Measurements from ENCODE around the gene CNTNAP2.

CNTNAP2 gene

DNA sequence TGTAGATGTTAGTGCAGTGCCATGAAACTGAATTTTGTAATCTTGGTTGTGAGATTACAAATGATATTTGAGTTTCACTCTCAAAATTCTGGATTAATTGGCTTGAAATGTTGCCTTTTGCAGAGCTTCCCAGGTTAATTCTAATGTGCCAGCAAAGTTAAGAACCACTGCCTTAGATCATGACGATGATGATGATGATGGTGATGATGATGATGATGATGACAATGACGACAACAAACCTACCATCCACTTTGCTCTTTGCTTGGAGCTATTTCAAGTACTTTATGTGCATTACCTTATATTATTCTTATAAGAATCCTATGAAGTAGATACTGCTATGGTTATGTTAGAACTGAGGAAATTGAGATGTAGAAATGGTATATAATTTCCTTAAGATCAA lies 261.6 kb downstream of the CNTNAP2 start:
- ChIA-PET POLR2A (no interaction called here), CTCF (no interaction called here)
- no peak for DNase-seq (ENCODE audit: extremely low spot score)
- TF ChIP-seq ARNT (IDR thresholded peaks at IDR 0.05) (no peak), BHLHE40 (IDR thresholded peaks at IDR 0.05; ENCODE audit: borderline replicate concordance) (no peak), SP1 (IDR thresholded peaks at IDR 0.05) (no peak), HDGF (IDR thresholded peaks at IDR 0.05; ENCODE audit: borderline replicate concordance) (no peak), ZNF384 (IDR thresholded peaks at IDR 0.05) (no peak), FOXK2 (IDR thresholded peaks at IDR 0.05) (no peak), TARDBP (IDR thresholded peaks at IDR 0.05) (no peak), SUZ12 (IDR thresholded peaks at IDR 0.05) (no peak), NFRKB (IDR thresholded peaks at IDR 0.05) (no peak), L3MBTL2 (conservative IDR thresholded peaks at IDR 0.05) (no peak), FOXA1 (IDR thresholded peaks at IDR 0.05) (no peak), FOXM1 (IDR thresholded peaks at IDR 0.05; ENCODE audit: borderline replicate concordance) (no peak), CTBP1 (IDR thresholded peaks at IDR 0.05; ENCODE audit: borderline replicate concordance) (no peak)
- TF ChIP-seq, protein P1, sequence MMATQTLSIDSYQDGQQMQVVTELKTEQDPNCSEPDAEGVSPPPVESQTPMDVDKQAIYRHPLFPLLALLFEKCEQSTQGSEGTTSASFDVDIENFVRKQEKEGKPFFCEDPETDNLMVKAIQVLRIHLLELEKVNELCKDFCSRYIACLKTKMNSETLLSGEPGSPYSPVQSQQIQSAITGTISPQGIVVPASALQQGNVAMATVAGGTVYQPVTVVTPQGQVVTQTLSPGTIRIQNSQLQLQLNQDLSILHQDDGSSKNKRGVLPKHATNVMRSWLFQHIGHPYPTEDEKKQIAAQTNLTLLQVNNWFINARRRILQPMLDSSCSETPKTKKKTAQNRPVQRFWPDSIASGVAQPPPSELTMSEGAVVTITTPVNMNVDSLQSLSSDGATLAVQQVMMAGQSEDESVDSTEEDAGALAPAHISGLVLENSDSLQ (IDR thresholded peaks at IDR 0.05), result no peak

GRCh38 chr7:146387140-146387539 lies 270.5 kb downstream of the CNTNAP2 start:
- CTCF ChIA-PET, result no interaction called here
- DNase-seq (ENCODE audit: extremely low spot score), result no peak
- POLR2A ChIA-PET, result no interaction called here
- TF ChIP-seq TARDBP (IDR thresholded peaks at IDR 0.05), result no peak

- POLR2A ChIA-PET, result no interaction called here
- no peak for DNase-seq (ENCODE audit: extremely low spot score)
- TF ChIP-seq SP1 (IDR thresholded peaks at IDR 0.05) (no peak), SUZ12 (IDR thresholded peaks at IDR 0.05) (no peak), CTBP1 (IDR thresholded peaks at IDR 0.05; ENCODE audit: borderline replicate concordance) (no peak), BHLHE40 (IDR thresholded peaks at IDR 0.05; ENCODE audit: borderline replicate concordance) (no peak), FOXK2 (IDR thresholded peaks at IDR 0.05) (no peak), L3MBTL2 (conservative IDR thresholded peaks at IDR 0.05) (no peak)
- CTCF ChIA-PET, result no interaction called here
Observed at GRCh38 chr7:146388928-146389327, 272.3 kb downstream of the CNTNAP2 start.

DNA sequence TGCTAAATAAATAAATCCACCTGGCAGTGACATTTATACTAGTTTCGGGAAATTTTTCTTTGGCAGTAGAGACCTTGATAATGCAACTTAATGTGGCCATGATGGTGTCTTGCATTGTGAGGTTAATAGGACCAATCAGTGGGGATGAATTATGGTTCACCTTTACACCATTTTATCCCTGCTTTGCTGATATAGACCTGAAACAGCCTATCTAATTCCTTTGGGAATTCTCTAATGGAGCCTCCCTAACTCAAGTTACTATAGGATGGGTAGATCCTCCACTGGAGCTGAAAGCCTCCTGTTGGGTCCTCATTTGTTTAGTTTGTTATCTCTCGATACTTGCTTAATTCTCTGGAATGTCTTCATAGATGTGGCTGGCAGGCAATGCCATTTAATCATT lies 276.7 kb downstream of the CNTNAP2 start:
- no peak for TF ChIP-seq BHLHE40 (IDR thresholded peaks at IDR 0.05; ENCODE audit: borderline replicate concordance)
- no peak for TF ChIP-seq LEF1 (IDR thresholded peaks at IDR 0.05; ENCODE audit: borderline replicate concordance)
- TF ChIP-seq SUZ12 (IDR thresholded peaks at IDR 0.05), result no peak
- TF ChIP-seq FOXK2 (IDR thresholded peaks at IDR 0.05), result no peak
- TF ChIP-seq ZNF384 (IDR thresholded peaks at IDR 0.05), result no peak
- TF ChIP-seq CTBP1 (IDR thresholded peaks at IDR 0.05; ENCODE audit: borderline replicate concordance), result no peak
- TF ChIP-seq, protein P1 (IDR thresholded peaks at IDR 0.05), result no peak
- TF ChIP-seq FOXM1 (IDR thresholded peaks at IDR 0.05; ENCODE audit: borderline replicate concordance), result no peak
- TF ChIP-seq L3MBTL2 (conservative IDR thresholded peaks at IDR 0.05), result no peak
- TF ChIP-seq SP1 (IDR thresholded peaks at IDR 0.05), result no peak
- no peak for TF ChIP-seq ARNT (IDR thresholded peaks at IDR 0.05)
- TF ChIP-seq HDGF (IDR thresholded peaks at IDR 0.05; ENCODE audit: borderline replicate concordance), result no peak
- no peak for TF ChIP-seq ELF4 (IDR thresholded peaks at IDR 0.05)
- TF ChIP-seq NFRKB (IDR thresholded peaks at IDR 0.05), result no peak
- TF ChIP-seq TARDBP (IDR thresholded peaks at IDR 0.05), result no peak
- TF ChIP-seq FOXA1 (IDR thresholded peaks at IDR 0.05), result no peak
- DNase-seq (ENCODE audit: extremely low spot score), result no peak
- POLR2A ChIA-PET, result interaction anchor here (0.6 kb wide), 1 partner anchor 1679 kb away, joined by 3 read pairs; no protein-coding TSS in a partner anchor
- CTCF ChIA-PET, result no interaction called here

GRCh38 chr7:146397141-146397540 lies 280.5 kb downstream of the CNTNAP2 start:
- ChIA-PET CTCF (no interaction called here), POLR2A (no interaction called here)
- TF ChIP-seq CTBP1 (IDR thresholded peaks at IDR 0.05; ENCODE audit: borderline replicate concordance), result no peak
- TF ChIP-seq L3MBTL2 (conservative IDR thresholded peaks at IDR 0.05), result no peak
- TF ChIP-seq, protein P1 (IDR thresholded peaks at IDR 0.05), result peak; percentile 52
- DNase-seq (ENCODE audit: extremely low spot score), result no peak

GRCh38 chr7:146401939-146402338 lies 285.3 kb downstream of the CNTNAP2 start:
- no peak for TF ChIP-seq FOXM1 (IDR thresholded peaks at IDR 0.05; ENCODE audit: borderline replicate concordance)
- TF ChIP-seq, protein P1 (IDR thresholded peaks at IDR 0.05), result no peak
- no peak for TF ChIP-seq LEF1 (IDR thresholded peaks at IDR 0.05; ENCODE audit: borderline replicate concordance)
- CTCF ChIA-PET, result no interaction called here
- POLR2A ChIA-PET, result no interaction called here
- no peak for DNase-seq (ENCODE audit: extremely low spot score)

GRCh38 chr7:146405737-146406136 lies 289.1 kb downstream of the CNTNAP2 start:
- no peak for TF ChIP-seq L3MBTL2 (conservative IDR thresholded peaks at IDR 0.05)
- TF ChIP-seq SP1 (IDR thresholded peaks at IDR 0.05), result no peak
- TF ChIP-seq, protein P1 (IDR thresholded peaks at IDR 0.05), result no peak
- no peak for TF ChIP-seq ARNT (IDR thresholded peaks at IDR 0.05)
- TF ChIP-seq SUZ12 (IDR thresholded peaks at IDR 0.05), result no peak
- TF ChIP-seq BHLHE40 (IDR thresholded peaks at IDR 0.05; ENCODE audit: borderline replicate concordance), result no peak
- TF ChIP-seq HDGF (IDR thresholded peaks at IDR 0.05; ENCODE audit: borderline replicate concordance), result no peak
- TF ChIP-seq FOXA1 (IDR thresholded peaks at IDR 0.05), result no peak
- no peak for TF ChIP-seq LEF1 (IDR thresholded peaks at IDR 0.05; ENCODE audit: borderline replicate concordance)
- TF ChIP-seq ZNF384 (IDR thresholded peaks at IDR 0.05), result no peak
- no peak for TF ChIP-seq NFRKB (IDR thresholded peaks at IDR 0.05)
- TF ChIP-seq TARDBP (IDR thresholded peaks at IDR 0.05), result no peak
- TF ChIP-seq ELF4 (IDR thresholded peaks at IDR 0.05), result no peak
- TF ChIP-seq CTBP1 (IDR thresholded peaks at IDR 0.05; ENCODE audit: borderline replicate concordance), result no peak
- no peak for TF ChIP-seq FOXK2 (IDR thresholded peaks at IDR 0.05)
- TF ChIP-seq FOXM1 (IDR thresholded peaks at IDR 0.05; ENCODE audit: borderline replicate concordance), result no peak

More at GRCh38 chr7:146405737-146406136, 289.1 kb downstream of the CNTNAP2 start:
- POLR2A ChIA-PET, result no interaction called here
- DNase-seq (ENCODE audit: extremely low spot score), result no peak
- CTCF ChIA-PET, result no interaction called here
